DMS 273 treated with DMSO at 0.1 percent for 48 hours (cell line): ENCODE results near the gene PTPRM.

Experiments
- DNase-seq: peaks from one replicate; lab custom pipeline; 2025; lab: John Stamatoyannopoulos, UW

Gene PTPRM

DNA sequence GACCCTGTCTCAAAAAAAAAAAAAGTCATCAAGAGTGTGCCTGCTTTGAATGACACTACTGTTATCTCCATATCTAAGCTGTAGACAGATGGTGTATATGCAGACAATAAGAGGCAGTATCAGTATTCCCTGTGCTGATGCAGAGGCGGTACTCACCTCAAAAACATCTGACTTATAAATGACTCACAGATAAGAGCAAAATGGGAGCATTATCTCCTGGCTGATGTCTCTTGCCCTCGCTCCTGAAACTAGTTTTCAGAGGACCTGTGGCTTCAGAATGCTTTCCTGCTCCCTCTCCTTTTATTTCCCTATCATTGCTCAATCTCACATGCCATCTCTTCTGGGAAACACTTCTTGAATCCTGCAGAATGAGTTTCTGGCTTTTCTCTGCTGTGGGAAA lies 289.6 kb downstream of the PTPRM start:
- DNase-seq = no peak

DNA sequence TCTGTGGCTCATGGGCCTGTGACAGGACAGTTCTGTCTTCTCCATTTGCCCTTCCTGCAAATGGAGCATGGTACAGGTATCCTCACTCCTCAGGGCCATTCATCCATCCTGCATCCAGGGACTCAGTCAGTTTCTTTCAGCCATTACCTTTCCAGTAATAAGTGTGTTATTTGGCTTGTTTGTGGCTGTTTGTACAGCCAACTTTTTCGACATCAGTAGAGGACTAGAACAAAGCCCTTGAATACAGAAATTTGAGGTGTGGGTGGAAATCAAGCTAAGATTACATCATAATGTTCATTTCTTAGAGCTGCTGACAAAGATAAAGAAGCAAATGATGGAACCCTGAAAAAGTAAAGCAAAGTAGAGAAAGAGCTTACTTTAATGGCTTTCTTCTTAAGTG lies 290.4 kb downstream of the PTPRM start:
- no peak for DNase-seq

DNA sequence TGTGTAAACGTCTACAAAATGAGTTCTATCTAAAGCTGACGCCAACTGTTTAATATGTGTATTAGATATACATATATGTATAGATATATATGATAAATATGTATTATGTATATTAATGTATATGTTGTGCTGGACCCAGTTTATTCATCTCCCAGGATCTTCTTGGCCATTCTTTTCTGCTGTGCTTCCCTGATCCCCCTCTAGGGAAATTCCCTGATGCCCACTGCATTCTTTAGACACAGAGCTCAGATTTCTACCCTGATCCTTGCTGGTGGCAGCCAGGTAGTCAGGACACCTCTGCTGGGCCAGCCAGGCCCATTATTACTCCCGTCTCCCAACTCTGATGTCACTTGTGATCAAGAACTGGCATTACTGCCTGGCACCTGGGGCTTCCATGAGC lies 292.0 kb downstream of the PTPRM start:
- no peak for DNase-seq

DNA sequence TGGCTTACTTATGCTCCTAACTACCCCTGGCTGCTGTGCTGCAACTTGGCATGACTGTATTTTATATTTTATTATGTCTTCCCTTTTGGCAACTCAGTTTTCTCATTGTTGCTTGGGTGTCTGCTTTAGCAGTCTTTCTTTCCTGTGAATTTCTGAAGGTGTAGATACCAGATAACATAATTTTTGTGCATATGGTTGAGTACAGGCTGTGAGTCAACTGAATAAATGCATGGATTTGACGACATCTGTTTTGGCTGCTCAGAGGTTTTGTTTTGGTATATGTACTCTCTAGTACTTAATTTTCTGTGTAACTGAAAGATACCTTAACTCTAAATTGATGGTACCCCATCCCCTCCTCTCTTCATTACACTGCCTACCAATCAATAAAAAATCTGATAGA lies 303.1 kb downstream of the PTPRM start:
- no peak for DNase-seq

DNA sequence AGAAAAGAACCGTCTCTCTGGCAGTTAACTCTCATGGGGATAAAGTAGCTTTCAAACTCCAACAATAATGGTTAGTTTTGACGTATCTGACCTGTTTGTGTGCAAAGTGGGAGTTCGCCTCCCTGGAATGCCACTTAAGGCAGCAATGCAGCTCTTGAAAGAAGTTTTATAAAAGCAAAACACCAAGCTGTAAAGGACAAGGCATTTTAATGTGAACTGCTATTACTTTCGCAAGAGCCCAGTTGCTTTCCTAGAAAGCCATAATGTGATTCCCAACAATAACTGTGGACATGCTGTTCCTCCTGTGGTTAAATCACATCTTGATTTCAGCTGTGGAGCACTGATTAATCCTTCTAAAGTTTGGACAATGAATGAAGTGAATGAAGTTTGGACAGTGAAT lies 303.7 kb downstream of the PTPRM start:
- DNase-seq = no peak

DNA sequence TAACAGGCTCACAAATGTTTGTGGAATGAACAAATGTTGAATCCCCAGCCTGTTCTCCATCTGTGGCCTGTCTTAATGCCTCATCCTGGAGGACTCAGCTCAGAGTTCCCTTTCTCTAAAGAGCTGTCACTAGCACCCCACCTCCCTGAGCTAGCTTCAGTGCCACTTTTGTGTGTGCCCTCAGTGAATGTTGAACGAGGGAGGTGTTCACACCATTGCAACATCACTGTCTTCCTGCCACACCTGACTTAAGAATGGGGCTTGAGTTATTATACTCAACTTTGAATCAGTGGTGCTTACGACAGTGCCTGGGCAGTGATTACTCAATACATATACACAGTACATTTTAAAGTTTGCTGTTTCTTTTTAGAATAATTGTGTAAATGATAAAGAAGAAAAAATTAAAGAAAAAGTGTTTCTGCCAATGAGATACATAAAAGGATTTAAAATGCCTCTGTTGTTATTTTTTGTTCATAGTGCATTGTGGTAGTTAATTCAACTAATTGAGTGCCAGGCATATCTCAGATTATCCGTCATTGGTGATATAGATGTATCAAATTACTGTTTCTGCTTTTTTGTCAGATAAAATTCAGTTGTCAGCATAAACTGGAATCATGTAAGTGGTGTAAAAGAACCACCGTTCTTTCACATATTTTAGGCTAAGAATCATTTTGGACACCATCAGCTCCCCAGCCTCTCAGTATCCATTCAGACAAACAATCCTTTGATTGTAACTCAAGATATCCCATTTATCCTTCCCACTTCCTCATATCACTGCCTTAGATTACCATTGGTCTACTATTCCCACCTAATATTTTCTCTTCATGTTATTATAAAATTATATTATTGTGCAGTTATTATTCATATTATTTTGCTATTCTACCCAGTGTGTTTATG lies 304.7 kb downstream of the PTPRM start:
- DNase-seq = no peak

DNA sequence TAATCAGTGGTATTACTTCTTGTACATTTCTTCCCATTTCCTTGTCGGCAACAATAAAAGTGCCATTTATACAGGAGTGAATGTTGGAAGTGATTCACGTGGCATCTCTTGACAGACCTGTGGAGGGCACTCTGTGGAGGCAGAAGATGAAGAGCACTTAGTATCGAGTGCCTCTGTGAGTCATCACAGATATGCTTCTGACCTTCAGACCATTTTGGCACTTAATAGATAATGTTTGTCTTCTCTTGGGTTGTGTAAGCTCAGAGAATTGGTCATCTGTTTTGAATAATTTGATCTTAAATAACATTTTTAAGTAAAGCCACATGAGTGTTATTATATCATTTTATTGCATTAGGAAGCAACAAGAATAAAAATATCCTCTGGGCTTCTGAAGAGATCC lies 305.5 kb downstream of the PTPRM start:
- DNase-seq = no peak

DNA sequence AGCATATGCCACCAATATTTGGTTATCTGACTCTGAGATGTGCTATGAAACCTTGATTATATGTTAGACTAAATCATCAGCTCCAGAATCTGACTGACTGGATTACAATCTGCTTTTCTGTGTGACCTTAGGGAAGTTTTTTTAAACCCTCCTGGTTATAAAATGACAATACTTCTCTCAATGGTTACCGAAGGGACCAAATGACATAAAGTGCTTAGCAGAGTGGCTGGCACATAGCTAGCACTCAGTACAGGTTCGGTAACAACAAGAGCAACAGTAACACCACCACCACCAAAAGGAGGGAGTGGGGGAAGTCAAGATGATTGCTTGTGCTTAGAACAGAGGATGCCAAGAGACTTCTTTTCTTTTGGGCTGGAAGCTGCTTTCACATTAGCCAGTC lies 306.2 kb downstream of the PTPRM start:
- DNase-seq = no peak

DNA sequence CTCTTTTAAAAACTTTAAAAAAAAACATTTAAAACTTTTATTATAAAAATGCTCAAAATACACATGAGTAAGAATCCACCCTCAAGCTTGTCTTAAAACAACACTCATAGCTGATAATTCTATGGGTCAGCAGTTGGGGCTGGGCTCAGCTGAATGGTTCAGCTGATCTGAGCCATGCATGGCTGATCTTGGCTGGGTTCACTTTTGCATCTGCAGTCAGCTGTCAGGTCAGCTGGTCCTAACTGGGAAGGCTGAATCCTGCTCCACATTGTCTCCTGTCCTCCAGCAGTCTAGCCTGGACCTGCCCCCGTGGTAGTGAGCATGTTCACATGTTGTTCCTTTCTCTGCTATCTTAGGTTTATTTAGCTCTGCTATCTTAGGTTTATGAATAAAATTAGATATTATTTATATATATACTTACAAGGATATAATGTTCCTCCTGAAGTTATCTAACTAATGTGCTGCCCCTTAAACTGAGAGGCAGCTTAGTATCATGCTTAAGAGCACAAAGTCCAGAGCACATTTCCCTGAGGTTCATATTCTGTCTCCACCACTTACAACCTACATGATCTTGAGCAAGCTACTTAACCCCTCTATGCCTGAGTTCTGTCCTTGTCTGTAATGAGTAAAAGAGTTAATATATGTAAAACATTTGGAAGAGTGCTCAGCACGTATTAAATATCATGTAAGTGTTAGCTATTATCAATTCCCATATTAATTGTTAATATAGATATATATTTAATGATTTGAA lies 309.4 kb downstream of the PTPRM start:
- no peak for DNase-seq

DNA sequence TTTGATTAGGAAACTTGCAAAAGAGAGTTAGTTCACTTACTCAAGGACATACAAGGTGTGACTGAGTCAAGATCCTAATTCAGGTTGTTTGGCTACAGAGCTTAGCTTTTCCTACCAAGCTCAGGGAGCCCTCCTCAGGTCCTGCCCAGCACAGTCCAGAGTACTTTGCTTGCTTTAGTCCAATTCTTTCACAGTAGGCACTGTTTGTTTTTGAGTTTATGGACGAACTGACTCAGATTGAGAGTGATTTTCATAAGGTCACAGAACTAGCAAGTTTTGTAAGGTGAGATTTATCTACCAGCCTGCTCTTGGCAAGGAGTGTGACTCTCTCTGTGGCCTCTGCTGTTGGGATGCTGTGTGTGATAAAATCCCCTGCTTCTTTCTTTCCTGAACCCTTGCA lies 310.5 kb downstream of the PTPRM start:
- DNase-seq = no peak

DNA sequence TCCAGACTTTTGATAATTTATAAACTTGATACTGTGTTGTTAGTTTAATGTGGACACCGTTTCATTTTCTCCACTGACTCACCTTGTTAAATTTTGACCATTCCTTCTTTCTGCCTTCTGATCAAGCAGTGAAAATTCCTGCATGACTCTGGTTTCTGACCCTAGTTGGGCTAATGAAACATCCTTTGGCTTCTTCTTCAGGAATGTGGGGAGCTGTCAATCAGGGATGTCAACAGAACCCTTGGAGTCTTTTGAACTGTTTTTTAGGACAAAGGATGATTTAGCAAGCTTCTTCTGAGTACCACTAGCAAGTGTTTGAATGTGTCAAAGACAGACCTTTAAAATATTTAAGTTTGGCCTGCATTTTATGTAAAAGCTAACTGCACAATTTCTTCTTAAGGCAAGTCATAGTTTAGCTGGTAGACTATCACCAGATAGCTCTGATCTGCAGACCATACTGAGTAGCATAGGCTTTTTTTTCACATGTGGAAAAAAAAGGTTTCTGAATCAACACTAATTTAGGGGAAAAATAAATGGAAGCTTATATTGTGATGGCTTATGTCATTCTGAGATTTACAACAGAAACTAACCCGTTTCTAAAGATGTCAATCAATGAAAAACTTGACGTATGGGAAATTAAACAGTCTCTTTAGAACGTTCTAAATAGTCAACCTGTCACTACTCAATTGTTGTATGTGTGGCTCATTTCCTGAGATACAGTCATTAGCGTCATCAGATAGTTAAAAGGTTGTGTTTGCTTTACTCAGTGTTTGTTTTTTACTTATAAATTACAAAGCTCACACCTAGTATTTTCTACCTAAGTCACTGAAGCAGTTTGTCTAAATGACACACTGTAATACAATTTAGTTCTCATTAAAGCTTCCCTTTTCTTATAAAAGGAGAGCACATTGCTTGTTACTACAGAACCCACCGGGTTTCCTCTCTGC lies 311.4 kb downstream of the PTPRM start:
- no peak for DNase-seq

DNA sequence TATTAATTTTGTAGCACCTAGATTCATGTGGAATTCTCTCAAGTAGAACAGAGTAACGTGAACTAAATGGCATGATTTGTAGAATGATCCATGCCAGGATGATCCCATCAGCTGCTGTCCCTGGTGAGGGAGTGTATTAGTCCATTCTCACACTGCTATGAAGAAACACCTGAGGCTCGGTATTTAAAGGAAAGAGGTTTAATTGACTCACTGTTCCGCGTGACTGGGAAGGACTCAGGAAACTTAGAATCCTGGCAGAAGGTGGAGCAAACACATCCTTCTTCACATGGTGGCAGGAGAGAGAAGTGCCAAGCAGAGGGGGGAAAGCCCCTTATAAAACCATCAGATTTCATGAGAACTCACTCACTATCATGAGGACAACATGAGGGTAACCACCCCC lies 312.6 kb downstream of the PTPRM start:
- DNase-seq = no peak

DNA sequence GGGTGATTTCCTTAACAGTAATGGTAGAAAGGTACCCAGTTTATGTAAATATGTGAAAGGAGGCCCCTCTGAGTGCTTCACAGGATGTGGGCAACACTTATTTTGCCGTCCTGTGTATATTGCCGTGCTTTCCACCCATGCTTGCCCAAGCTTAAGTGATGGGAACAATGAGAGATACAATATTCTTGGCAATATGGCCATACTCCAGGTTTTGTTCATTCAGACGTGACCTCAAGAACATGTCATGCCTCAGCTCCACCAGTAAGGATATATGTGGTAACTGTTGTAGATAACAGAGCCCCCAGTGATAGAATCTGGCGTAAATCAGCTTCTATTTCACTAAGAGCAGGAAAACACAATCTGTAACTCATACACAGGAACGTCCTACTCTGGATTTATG lies 318.7 kb downstream of the PTPRM start:
- no peak for DNase-seq

DNA sequence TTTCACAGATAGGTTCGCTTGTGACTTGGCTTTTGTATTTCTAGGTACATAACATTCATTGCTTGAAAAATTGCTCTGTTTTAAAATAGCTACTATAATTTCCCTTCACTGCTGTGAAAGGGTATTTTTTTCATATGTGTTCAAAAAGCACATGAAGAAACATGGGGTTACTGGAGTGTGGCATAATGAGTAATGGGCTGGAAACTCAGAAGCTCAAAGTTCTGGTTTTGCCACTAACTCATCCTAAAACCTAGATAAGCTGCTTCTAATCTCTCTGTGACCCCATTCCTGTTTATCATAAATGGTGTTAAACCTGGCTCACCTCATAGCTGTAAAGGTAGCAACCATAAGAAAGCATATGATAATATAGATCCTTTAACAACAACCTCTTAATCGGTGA lies 319.3 kb downstream of the PTPRM start:
- DNase-seq = no peak

DNA sequence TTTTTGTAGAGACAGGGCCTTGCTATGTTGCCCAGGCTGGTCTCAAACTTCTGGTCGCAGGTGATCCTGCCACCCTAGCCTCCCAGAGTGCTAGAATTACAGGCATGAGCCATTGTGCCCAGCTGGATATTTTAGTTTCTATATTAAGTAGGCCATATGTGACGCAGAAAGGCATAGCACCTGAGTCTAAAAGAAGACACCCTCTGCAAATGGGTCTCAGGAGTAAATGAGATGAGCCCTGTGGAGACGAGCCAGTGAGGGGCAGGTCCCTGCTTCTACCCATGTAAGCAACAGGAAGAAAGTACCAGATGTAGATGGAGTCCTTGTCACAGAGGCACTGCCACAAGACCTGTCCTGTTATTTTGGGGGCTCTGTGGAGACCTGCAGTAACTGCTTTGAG lies 322.4 kb downstream of the PTPRM start:
- no peak for DNase-seq

DNA sequence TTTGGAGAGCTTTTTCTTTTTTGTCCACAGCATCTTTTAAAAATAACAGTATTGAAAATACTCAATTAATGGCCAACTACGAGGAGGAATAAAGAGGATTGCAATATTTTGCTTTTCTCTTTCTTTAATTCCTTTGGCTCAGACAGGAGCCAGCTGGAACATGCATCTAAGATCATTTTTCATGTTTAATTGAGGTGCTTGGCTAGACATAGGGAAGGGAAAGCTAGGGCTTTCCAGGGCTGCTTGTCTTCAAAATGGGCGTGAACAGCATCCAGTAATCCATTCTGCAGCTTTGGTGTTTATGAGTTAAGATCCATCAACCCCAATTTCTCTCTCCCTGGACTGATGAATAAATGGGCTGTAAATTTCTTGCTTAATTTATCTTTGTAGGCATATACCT lies 323.0 kb downstream of the PTPRM start:
- no peak for DNase-seq

DNA sequence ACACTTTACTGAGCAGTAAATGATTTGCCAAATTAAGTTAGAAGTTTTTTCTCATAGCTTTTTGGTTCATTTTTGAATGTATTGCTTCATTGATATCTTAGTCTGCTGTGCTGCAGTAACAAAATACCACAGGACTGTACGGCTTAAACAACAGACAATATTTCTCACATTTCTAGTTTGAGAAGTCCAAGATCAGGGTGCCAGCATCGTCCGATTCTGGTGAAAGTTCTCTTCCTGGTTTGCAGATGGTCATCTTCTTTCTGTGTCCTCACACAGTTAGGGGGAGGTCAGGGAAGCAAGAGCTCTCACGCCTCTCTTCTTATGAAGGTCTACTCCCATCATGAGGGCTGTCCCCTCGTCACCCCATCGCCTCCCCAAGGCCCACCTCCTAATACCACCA lies 325.4 kb downstream of the PTPRM start:
- DNase-seq = no peak

DNA sequence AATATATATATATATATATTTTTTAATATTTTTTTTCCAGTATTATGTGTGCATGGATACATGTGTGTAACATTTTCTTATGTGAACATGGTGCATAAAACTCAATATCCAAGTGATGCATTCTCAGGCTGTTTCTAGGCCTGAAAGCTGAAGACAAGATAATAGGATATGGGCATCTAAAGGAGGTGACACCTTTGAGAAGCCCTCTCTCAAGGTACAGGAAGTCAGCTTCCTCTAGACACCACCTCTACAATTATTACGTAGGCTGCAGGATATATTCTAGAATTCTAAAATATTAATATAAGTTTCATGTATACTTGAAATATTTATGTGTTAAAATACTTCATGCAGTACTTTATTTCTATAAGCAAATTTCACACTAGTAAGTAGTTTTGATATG lies 327.5 kb downstream of the PTPRM start:
- no peak for DNase-seq

DNA sequence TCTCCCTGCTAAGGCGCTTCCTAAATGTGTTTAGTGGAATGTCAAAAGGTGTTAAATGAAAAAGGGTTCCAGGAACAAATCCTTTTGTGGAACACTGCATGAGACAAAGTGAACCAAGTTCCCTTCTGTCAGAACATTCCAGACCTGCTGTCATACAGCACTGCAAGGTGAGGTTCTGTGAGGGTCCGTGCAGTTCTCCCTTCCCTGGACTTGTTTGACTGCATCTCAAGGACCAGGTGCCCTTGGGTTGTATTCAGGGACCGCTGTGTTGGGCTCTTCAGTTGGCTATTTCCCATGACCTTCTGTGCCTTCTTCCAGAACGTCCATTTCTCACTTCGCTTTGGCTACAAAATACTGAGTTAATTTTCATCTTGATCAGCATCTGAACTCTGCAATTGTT lies 328.2 kb downstream of the PTPRM start:
- DNase-seq = no peak

DNA sequence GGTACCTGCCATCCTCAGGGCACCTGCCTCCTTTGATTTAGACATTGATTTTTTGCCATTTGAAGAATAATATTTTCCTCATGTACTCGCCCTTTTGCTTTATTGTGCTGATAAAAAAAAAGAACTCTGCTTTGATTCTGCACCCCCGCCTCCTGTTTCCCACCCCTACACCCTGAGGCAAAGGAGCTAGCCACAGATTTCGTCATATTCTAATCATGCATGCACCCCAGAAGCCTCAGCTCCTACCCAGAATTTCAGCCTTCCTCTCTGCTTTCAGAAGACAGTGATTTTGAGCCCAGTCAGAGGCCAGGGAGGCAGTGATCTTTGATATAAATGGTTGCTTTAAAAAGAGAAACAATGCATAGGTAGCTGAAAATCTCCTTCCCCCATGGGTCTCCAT lies 329.0 kb downstream of the PTPRM start:
- DNase-seq = no peak

DNA sequence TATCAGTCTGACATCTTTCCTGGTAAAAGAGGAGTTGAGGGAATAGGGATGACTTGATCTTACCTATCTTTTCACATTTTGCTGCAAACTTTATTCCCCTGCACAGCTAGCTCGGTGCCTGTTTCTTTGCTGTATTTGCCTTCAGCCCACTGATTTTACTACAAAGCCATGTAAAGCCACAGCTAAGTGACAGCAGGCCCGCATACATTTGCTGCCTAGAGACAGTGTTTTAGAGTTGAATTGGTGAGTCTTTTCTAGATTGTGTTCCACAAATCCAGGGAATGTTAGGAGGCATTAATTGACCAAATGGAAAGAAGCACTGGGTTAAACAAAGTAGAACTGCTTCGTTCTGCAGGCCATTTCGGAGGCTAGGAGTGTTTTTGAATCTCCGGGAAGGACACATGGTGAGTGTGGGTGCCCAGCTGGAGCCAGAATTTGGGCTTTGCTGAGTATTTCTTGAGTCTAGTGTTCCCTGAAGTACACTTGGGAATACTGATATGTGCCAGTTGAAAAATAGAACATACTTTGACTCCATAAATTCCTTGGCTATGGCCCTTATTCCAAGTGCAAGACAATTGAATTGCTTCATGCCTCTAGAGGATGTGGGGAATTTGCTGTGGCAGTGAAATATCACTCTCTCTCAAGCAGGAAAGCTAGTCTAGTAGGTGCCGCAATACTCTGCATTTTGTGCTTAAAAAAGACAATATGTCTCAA lies 329.8 kb downstream of the PTPRM start:
- DNase-seq = no peak

DNA sequence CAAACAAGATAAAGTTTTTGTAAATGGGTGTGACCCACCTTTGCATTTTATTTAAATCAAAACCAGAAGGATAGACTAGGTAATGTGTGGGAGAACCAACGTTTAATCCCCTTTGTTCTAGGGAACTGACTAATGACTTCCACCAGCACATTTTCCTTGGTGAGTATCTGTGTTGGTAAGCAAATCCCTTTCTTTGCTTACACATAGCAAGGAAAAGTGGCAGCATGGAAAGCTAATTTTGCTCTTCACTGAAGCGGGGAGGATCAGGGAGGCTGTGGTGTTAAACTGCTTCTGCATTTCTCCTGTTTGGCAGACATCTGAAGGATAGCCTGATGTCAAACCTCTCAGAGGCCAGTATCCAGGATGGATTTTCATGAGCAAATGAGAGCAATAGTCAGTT lies 331.1 kb downstream of the PTPRM start:
- no peak for DNase-seq
